Activated naive CD4-positive, alpha-beta T cell treated with Interleukin-2 at 50 U/mL for 16 hours (primary cell): ENCODE measurements around the gene PPP6C.
"Not testable (repeated sequence)": the region's sequence is repeated elsewhere in the genome, so short reads cannot be mapped to it uniquely, and the experiment has no call there.

Source experiments
- DNase-seq: peaks from one replicate; pipeline ENCODE4 v3.0.0-alpha.2; 2020

PPP6C gene

DNA sequence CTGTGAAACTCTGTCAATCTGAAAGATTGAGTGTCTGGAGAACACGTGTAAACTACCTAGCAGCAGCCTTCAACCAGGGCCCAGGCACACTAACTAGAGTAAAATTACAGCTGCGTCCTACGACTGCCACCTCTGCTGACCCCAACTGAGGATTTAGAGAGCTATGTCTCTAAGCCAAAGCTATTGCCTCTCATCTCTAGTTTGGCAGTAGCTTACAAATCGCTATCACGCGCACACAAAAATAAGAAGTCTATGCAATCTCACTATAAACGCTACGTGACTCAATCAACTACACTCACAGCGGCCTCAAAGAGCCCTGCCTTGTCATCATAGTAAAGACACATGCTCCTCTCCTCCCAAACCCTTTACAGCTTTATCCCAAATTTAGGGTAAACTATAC, 8.7 kb downstream of the PPP6C start:
- no peak for DNase-seq

DNA sequence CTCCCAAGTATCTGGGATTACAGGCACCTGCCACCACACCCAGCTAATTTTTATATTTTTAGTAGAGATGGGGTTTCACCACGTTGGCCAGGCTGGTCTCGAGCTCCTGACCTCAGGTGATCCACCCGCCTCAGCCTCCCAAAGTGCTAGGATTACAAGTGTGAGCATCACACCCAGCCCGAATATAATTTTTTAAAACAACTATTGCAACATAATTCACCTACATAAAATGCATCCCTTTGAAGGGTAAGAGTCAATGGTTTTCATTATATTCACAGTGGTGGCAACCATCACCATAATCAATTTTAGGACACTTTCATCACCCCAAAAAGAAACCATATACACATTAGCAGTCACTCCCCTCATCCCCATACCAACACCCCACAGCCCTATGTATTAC, 9.8 kb downstream of the PPP6C start:
- DNase-seq, result not testable (repeated sequence)

DNA sequence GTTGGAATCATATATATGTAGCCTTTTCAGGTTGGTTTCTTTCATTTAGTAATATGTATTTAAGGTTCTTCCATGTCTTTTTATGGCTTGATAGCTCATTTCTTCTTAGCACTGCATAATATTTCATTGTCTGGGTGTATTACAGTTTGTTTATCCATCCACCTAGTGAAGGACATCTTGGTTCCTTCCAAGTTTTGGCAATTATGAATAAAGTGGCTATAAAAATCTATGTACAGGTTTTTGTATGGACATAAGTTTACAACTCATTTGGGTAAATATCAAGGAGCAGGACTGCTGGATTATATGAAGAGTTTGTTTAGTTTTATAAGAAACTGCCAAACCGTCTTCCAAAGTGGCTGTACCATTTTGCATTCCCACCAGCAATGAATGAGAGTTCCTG, 11.7 kb downstream of the PPP6C start:
- no peak for DNase-seq

DNA sequence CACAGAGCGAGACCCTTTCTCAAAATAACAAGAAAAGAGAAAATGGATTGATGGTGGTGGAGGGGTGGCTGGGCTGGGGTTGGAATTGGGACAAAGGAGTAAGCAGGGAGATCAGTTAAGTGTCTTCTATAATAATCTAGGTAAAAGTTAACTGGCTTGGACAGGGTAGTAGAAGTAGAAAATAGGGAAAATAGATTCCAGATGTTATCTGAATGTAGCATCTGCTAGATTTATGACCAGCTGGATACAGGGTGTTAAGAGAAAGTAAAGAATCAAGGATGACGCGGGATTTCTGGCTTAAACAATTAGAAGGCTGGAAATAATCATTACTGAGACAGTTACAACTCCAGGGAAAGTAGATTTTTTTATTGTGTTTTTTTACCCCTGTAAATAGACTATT, 13.0 kb downstream of the PPP6C start:
- no peak for DNase-seq

DNA sequence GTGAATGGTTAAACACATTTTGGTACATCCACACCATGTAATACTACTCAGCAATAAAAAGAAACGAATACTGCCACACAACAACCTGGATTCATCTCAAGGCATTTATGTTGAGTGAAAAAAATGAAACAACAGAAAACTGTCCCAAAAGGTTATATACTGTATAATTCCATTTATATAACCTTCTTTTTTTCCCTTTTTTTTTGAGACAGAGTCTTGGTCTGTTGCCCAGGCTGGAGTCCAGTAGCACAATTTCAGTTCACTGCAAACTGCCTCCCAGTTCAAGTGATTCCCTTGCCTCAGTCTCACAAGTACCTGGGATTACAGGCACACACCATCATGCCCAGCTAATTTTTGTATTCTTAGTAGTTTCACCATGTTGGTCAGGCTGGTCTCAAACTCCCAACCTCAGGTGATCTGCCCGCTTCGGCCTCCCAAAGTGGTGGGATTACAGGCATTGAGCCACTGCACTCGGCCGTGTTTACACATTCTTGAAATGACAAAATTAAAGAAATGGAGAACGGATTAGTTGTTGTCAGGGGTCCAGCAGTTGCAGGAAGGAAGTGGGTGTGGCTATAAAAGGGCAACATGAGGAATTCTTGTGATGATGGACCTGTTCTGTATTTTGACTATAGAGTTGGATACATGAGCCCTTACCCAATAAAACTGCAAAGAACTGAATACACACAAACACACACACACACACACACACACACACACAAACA, 17.4 kb downstream of the PPP6C start:
- DNase-seq, result no peak

- DNase-seq, result no peak
Observed at GRCh38 chr9:125169895-125170294, 19.7 kb downstream of the PPP6C start.

DNA sequence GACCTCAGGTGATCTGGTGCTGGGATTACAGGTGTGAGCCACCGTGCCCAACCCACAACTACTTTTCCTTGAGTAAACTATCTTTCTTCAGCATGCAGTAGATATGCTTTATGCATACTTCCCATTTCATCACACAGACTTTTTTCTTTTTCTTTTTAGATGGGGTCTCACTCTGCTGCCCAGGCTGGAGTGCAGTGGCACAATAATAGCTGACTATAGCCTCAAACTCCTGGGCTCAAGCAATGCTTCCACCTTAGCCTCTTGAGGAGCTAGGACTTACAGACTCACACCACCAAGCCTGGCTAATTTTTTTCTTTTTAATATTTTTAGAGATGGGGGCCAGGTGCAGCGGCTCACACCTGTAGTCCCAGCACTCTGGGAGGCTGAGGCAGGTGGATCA, 22.8 kb downstream of the PPP6C start:
- DNase-seq, result no peak

GRCh38 chr9:125162891-125163290, 26.7 kb downstream of the PPP6C start:
- not testable (repeated sequence) for DNase-seq

DNA sequence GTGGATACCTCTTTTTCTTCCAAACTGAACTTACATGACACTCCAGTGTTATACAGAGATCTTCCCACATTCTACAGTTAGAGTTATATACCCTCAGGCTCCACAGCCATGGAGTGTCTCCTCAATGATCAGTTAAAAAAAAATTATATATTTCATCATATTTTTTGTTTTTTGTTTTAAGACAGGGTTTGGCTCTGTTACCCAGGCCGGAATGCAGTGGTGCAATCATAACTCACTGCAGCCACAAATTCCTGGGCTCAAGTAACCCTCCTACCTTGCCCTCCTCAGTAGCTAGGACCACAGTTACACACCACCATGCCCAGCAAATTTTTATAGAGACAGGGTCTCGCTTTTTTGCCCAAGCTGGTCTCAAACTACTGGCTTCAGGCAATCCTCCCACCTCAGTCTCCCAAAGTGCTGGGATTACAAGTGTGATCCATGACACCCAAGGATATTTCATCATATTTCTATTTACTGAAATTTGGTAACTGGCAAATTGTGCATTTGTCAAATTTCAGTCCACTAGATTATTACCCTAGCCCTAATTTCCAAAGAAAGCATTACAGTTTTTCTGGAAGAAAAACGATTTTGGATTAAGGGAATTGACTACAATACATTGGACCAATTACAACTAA, 28.2 kb downstream of the PPP6C start:
- no peak for DNase-seq

GRCh38 chr9:125160750-125161149, 28.9 kb downstream of the PPP6C start:
- no peak for DNase-seq

GRCh38 chr9:125156551-125156950, 33.1 kb downstream of the PPP6C start:
- DNase-seq, result no peak

GRCh38 chr9:125153712-125154367, 35.8 kb downstream of the PPP6C start:
- DNase-seq, result no peak

DNA sequence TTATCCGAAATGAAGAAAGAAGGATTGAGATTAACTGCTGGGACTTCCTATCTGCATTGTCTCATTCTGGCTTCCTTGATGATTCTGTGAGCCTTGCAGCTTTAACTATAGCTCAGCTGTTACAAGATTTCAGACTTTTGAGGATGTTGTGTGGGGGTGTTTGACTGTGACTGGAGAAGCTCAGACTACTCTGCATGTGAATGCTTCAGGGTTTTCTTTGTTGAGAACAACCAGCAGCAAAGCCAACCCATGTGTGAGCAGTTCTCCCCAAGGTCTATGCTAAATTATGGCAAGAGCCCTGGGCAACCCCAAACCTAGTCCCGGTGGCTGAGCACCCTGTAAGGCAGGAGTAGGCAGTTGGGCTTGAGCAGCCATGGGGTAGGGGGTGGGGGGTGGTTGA, 37.9 kb downstream of the PPP6C start:
- no peak for DNase-seq

DNA sequence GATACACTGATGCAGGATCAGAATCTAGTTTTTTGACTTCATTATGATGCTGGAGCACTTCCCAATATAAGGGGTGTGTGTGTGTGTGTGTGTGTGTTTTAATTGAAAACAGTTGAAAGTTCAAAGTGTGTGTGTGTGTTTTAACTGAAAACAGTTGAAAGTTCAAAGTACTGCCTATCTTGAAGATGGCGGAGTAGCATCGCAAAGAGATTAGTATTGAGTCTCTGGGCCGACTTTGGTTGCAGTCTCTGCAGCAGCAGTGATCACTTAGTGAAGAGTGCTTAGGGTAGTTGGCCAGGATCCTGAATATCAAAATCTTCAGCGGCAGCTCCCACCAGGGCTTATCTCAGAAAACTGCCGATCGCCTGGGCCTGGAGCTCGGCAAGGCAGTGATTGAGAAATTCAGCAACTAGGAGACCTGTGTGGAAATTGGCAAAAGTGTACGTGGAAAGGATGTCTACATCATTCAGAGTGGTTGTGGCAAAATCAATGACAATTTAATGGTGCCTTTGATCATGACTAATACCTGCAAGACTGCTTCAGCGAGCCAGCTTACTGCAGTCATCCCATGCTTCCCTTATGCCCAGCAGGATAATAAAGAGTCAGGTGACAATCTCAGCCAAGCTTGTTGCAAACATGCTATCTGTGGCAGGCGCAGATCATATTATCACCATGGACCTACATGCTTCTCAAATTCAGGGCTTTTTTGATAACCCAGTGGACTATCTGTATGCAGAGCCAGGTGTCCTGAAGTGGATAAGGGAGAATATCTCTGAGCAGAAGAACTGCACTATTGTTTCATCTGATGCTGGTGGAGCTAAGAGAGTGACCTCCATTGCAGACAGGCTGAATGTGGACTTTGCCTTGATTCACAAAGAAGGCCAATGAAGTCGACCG, 39.0 kb downstream of the PPP6C start:
- no peak for DNase-seq

GRCh38 chr9:125147401-125147951, 42.1 kb downstream of the PPP6C start:
- DNase-seq, result no peak

DNA sequence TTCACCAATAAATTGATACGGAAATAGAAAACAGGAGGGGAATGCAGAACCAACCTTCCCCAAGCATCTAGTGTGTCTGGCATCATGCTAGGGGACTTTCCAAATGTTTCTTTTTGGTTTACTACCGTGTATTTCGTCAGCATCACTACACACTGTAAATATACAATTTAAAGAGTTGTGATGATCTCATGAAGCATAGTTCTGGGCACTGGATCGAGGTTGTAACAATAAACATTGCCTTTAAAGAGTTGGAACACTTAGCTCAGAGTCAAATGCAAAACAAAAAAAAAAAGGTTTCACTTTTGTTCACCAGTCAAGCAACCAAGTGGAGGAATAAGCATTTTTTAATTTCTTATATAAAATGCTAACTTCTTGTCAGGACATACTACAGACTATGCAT, 43.4 kb downstream of the PPP6C start:
- DNase-seq, result no peak

GRCh38 chr9:125145425-125145824, 44.2 kb downstream of the PPP6C start:
- no peak for DNase-seq

DNA sequence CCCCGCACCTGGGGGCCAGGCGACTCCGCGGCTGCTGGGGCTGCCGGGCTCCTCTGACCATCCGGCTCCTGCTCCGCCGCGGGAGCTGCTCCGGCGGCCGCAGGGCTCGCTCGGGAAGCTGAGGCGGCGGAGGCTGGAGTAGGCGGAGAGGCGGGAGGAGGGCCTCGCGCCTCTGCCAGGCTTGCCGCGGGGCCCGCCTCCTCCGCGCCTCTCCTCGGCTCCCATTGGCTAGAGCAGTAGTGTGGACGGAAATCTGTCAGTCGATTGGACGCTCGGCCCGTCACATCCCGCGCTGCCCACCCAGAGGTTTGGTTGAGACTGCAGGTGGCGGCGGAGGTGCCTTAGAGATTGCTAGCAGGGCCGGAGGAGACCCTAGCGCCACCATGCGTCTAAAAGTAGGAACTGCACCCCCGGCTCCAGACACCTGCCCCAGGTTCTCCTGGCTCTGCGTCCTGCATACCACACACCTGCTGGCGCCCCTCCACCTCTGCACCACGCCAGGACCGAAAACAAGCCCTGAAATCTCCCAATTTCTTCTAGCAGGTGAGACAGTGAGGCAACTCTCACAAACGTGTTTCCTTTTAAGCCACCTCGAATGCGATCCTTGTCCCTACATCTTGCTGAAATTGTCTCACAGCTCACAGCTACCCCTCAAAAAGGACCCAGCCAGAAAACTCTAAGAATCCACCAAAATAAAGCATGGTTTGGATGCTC, 46.1 kb downstream of the PPP6C start, which contains the start of gene SCAI:
SCAI (minus strand) TSS at position 152 of the 714 bp plus-strand sequence; CDS start at position 61, 91 bp downstream.
- DNase-seq, result peak; percentile 99

- peak; percentile 3 for DNase-seq
Observed at GRCh38 chr9:125142560-125143376, 46.8 kb downstream of the PPP6C start.

DNA sequence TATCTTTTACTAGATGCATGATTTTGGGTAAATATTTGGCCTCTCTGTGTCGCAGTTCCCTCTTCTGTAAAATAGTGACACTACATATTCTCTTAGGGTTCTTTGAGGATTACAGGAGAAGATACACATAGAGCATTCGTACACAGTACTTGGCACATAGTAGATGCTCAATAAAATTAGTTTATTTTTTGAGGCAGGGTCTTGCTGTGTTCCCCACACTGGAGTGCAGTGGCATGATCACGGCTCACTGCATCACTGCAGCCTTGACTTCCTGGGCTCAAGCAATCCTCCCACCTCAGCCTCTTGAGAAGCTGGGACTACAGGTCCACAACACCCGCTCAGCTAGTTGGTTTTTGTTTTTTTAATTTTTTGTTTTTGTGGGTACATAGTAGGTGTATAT, 47.9 kb downstream of the PPP6C start:
- DNase-seq, result no peak

- no peak for DNase-seq
Observed at GRCh38 chr9:125141251-125141650, 48.4 kb downstream of the PPP6C start.
